HG03571 (cell line): ENCODE measurements around the gene ADGRE1.

Source experiments
- ATAC-seq: cut with Tn5 transposase; IDR thresholded peaks from one replicate; pipeline ENCODE4 v1.9.1; 2021; ENCODE audit not compliant: unreplicated experiment

Gene ADGRE1

GRCh38 chr19:6876748-6877147 lies 10.6 kb upstream of the ADGRE1 start:
- ATAC-seq: no peak

GRCh38 chr19:6877766-6878165 lies 9.6 kb upstream of the ADGRE1 start:
- ATAC-seq: no peak

GRCh38 chr19:6886277-6886897 lies 992 bp upstream of the ADGRE1 start:
- no peak for ATAC-seq

- no peak for ATAC-seq
These were observed 1.6 kb downstream of the ADGRE1 start for GRCh38 chr19:6888967-6889366.

GRCh38 chr19:6890401-6890913 lies 3.1 kb downstream of the ADGRE1 start:
- no peak for ATAC-seq

GRCh38 chr19:6890938-6891337 lies 3.6 kb downstream of the ADGRE1 start:
- no peak for ATAC-seq

- ATAC-seq: no peak
These were observed 4.5 kb downstream of the ADGRE1 start for GRCh38 chr19:6891761-6892385.

GRCh38 chr19:6894313-6894712 lies 6.9 kb downstream of the ADGRE1 start:
- no peak for ATAC-seq

GRCh38 chr19:6903446-6903845 lies 16.1 kb downstream of the ADGRE1 start:
- no peak for ATAC-seq

GRCh38 chr19:6906559-6907060 lies 19.2 kb downstream of the ADGRE1 start:
- no peak for ATAC-seq

GRCh38 chr19:6911523-6911922 lies 24.1 kb downstream of the ADGRE1 start:
- no peak for ATAC-seq

- no peak for ATAC-seq
These were observed 26.9 kb downstream of the ADGRE1 start for GRCh38 chr19:6914321-6914720.

GRCh38 chr19:6916952-6917351 lies 29.6 kb downstream of the ADGRE1 start:
- no peak for ATAC-seq

- no peak for ATAC-seq
These were observed 38.0 kb downstream of the ADGRE1 start for GRCh38 chr19:6925386-6925785.

- no peak for ATAC-seq
These were observed 38.7 kb downstream of the ADGRE1 start for GRCh38 chr19:6925801-6926751.

GRCh38 chr19:6930190-6930589 lies 42.8 kb downstream of the ADGRE1 start:
- ATAC-seq: no peak

- no peak for ATAC-seq
These were observed 47.7 kb downstream of the ADGRE1 start for GRCh38 chr19:6935069-6935468.

GRCh38 chr19:6935618-6936017 lies 48.2 kb downstream of the ADGRE1 start:
- no peak for ATAC-seq

- no peak for ATAC-seq
These were observed 58.4 kb downstream of the ADGRE1 start for GRCh38 chr19:6945733-6946132.

GRCh38 chr19:6947745-6948144 lies 60.4 kb downstream of the ADGRE1 start:
- no peak for ATAC-seq

- ATAC-seq: no peak
These were observed 61.5 kb downstream of the ADGRE1 start for GRCh38 chr19:6948884-6949283.
